Neural progenitor cell (in vitro differentiated cells): Measurements from ENCODE around the gene DGLUCY.

Experiments
- CTCF ChIP-seq: fragments of 200-600 bp; sonication (generic); IDR thresholded peaks from 2 replicates; pipeline ENCODE4 v1.5.1; 2017; ENCODE audit warnings: antibody characterized with exemption, mild to moderate bottlenecking
- EZH2 ChIP-seq: fragments of 200-600 bp; sonication (generic); IDR thresholded peaks from 2 replicates; pipeline ENCODE4 v1.6.1; 2017; ENCODE audit warnings: antibody characterized with exemption, mild to moderate bottlenecking, moderate library complexity
- EZH2phosphoT487 ChIP-seq: fragments of 200-600 bp; sonication (generic); IDR thresholded peaks from 2 replicates; pipeline ENCODE4 v1.6.1; 2017; ENCODE audit warnings: antibody characterized with exemption

- no peak for TF ChIP-seq CTCF
- no peak for TF ChIP-seq EZH2phosphoT487
- no peak for TF ChIP-seq EZH2
Measured at GRCh38 chr14:91257328-91258010, 143.6 kb downstream of the DGLUCY start.
